GM19468 (cell line): Measurements from ENCODE around the gene CD44.

Experiments used
- ATAC-seq: cut with Tn5 transposase; IDR thresholded peaks from one replicate; pipeline ENCODE4 v1.9.1; 2021; ENCODE audit warnings: mild to moderate bottlenecking, moderate library complexity, moderate number of reproducible peaks; ENCODE audit not compliant: unreplicated experiment; ENCODE audit errors: extremely low read depth

The CD44 gene

GRCh38 chr11:35171226-35171625, 32.3 kb downstream of the CD44 start:
- ATAC-seq = no peak

- peak; percentile 18 for ATAC-seq
These were observed 34.1 kb downstream of the CD44 start for GRCh38 chr11:35173011-35173511.

- ATAC-seq = no peak
These were observed 34.9 kb downstream of the CD44 start for GRCh38 chr11:35173616-35174566.

GRCh38 chr11:35174666-35175065, 35.7 kb downstream of the CD44 start:
- ATAC-seq = no peak

- no peak for ATAC-seq
These were observed 38.4 kb downstream of the CD44 start for GRCh38 chr11:35177370-35177769.

GRCh38 chr11:35178067-35178805, 39.3 kb downstream of the CD44 start:
- ATAC-seq = no peak

GRCh38 chr11:35178873-35179272, 39.9 kb downstream of the CD44 start:
- no peak for ATAC-seq

GRCh38 chr11:35179466-35180135, 40.6 kb downstream of the CD44 start:
- no peak for ATAC-seq

- no peak for ATAC-seq
These were observed 41.6 kb downstream of the CD44 start for GRCh38 chr11:35180317-35181233.

GRCh38 chr11:35182317-35182939, 43.5 kb downstream of the CD44 start:
- no peak for ATAC-seq

GRCh38 chr11:35183326-35183925, 44.5 kb downstream of the CD44 start:
- no peak for ATAC-seq

- ATAC-seq = no peak
These were observed 46.7 kb downstream of the CD44 start for GRCh38 chr11:35185696-35186095.

GRCh38 chr11:35187996-35188395, 49.0 kb downstream of the CD44 start:
- ATAC-seq = no peak

GRCh38 chr11:35190804-35191348, 51.9 kb downstream of the CD44 start:
- ATAC-seq = no peak

- no peak for ATAC-seq
These were observed 53.4 kb downstream of the CD44 start for GRCh38 chr11:35192347-35192746.

GRCh38 chr11:35193767-35194166, 54.8 kb downstream of the CD44 start:
- no peak for ATAC-seq

- ATAC-seq = no peak
These were observed 58.3 kb downstream of the CD44 start for GRCh38 chr11:35197292-35197691.

- no peak for ATAC-seq
These were observed 61.9 kb downstream of the CD44 start for GRCh38 chr11:35200811-35201341.
